Skeletal muscle tissue (tissue), 4 donors: Measurements from ENCODE around the gene TP53I13. TPM values are rescaled to one million over a fixed set of nuclear protein-coding genes. Genes with fewer than 3 reads are reported as not detected.

Experiments
- H3K27ac ChIP-seq: one replicate; pipeline ENCODE4 v1.7.0; 2013; ENCODE audit warnings: mild to moderate bottlenecking, low read depth, low read length, inconsistent platforms
- H3K27me3 ChIP-seq, 3 donors: one replicate each; pipeline ENCODE4 v1.7.0; 2013; ENCODE audit warnings: low read length in 3 of 3; ENCODE audit not compliant: control insufficient read depth in 3 of 3, insufficient read depth in 3 of 3
- H3K36me3 ChIP-seq, 3 donors: one replicate each; pipeline ENCODE4 v1.7.0; 2013; ENCODE audit warnings: low read length in 3 of 3; ENCODE audit not compliant: control insufficient read depth in 3 of 3, insufficient read depth in 3 of 3
- H3K4me1 ChIP-seq, 3 donors: one replicate each; pipeline ENCODE4 v1.7.0; 2013; ENCODE audit warnings: low read length in 3 of 3, mild to moderate bottlenecking in 3 of 3; ENCODE audit not compliant: control insufficient read depth in 3 of 3, insufficient read depth in 3 of 3
- H3K4me3 ChIP-seq, 3 donors: one replicate each; pipeline ENCODE4 v1.7.0; 2013; ENCODE audit warnings: low read length in 3 of 3
- H3K9ac ChIP-seq, 3 donors: one replicate each; pipeline ENCODE4 v1.7.0; 2013; ENCODE audit warnings: low read length in 3 of 3, mild to moderate bottlenecking in 3 of 3, moderate library complexity in 2 of 3, low read depth in 1 of 3
- H3K9me3 ChIP-seq, 3 donors: one replicate each; pipeline ENCODE4 v1.7.0; 2013; ENCODE audit warnings: low read length in 3 of 3; ENCODE audit not compliant: control insufficient read depth in 3 of 3
- total RNA-seq: library from RNA; depleted of rRNA; stranded (reverse); fragments of >200 nt; gene quantifications from one replicate; pipeline ENCODE4 v1.2.3, GENCODE V29; 2014
- donor health status: Osteomylitis.

Gene TP53I13
- total RNA-seq, 1 donor from 2014 or later, result 26.1 TPM

DNA sequence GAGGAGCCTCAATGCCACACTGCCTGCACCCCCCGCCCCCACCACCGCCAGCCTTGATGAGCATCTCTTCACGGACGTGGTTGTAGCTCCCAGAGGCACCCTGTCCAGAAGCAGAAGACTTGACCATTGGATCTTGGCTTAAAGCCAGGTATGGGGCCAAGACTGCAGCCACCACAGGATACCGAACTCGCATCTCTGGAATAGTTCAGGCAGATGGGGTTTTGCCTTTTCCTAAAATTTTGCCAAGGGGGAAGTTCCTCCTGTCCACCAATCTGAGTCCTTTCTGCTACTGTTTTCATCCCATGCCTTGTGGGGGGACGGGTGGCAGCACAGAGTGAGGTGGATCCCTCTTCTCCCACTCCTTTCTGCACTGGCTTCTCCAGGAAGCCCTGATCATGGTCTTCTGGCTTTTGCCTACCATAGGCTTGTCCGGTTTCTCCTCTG lies 53.3 kb downstream of the TP53I13 start:
- peaks cover 71 to 80% (median 77%) of the 10 kb centered on the region in 3 donors for H3K4me1 ChIP-seq
- H3K4me3 ChIP-seq, result peak overlapping the region; percentile 76 to 90 (median 79)
- H3K27me3 ChIP-seq, result no peaks in the 10 kb centered on the region
- peak overlapping the region; percentile 97 for H3K27ac ChIP-seq
- peak overlapping the region; percentile 91 to 97 (median 94) for H3K9ac ChIP-seq
- H3K9me3 ChIP-seq, result no peaks in the 10 kb centered on the region
- H3K36me3 ChIP-seq, result peaks cover 12 to 35% (median 16%) of the 10 kb centered on the region in 3 donors

Other genes starting within 250 kb of the TP53I13 start
- 36.0 TPM for gene TAOK1, start 178.3 kb upstream of the TP53I13 start, total RNA-seq
- 5.2 TPM for gene ABHD15, start 1.7 kb upstream of the TP53I13 start, total RNA-seq
- gene GIT1, start 20.9 kb downstream of the TP53I13 start, total RNA-seq, result 11.0 TPM
- 9.4 TPM for gene ANKRD13B, start 24.4 kb downstream of the TP53I13 start, total RNA-seq
- 43.3 TPM for gene CORO6, start 54.2 kb downstream of the TP53I13 start, total RNA-seq